HG03342 (cell line): ENCODE measurements around the gene DBF4B.

Experiments used
- ATAC-seq: cut with Tn5 transposase; IDR thresholded peaks from one replicate; pipeline ENCODE4 v1.9.1; 2021; ENCODE audit warnings: mild to moderate bottlenecking, moderate library complexity; ENCODE audit not compliant: unreplicated experiment

Gene DBF4B

DNA sequence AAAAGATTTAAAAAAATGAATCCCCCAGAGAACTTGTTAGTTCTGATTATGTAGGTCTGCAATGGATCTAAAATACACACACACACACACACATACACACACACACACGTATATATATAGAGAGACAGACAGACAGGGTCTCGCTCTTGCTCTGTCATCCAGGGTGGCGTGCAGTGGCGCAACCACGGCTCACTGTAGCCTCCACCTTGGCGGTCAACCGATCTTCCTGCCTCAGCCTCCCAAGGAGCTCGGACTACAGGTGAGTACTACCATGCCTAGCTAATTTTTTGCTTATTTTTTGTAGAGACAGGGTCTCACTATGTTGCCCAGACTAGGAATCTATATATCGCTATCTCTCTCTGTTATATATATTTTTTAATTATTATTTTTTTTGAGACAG lies 88.3 kb downstream of the DBF4B start:
- no peak for ATAC-seq

GRCh38 chr17:44797802-44798201 lies 89.3 kb downstream of the DBF4B start:
- no peak for ATAC-seq

DNA sequence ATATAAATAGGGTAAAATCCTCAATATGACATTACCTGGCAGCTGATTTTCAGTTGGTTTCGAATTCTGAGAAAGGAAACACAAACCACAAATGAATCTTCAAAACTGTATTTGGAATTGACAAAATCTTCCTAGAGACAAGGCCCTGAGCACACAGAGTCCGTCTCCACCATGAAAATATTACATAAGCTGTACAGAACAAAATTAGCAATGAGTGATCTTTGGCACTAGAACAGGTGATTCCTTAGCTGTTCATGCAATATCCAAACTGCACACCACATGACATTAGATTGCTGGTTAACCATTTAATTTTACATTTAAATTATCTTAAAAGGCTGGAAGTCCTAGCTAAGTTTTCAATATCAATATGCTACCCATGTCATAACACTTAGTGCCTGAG lies 89.9 kb downstream of the DBF4B start:
- no peak for ATAC-seq
